Gastrocnemius medialis (tissue), 4 donors: Measurements from ENCODE around the gene SCAP. TPM values are rescaled to one million over a fixed set of nuclear protein-coding genes. Genes with fewer than 3 reads are reported as not detected.

ENCODE experiments used
- ATAC-seq, 2 donors: fragments of 150-250 bp; one replicate each; pipeline ENCODE4 v1.9.1; 2016
- DNase-seq, 2 donors: peaks; one replicate each; pipeline ENCODE4 v3.0.0-alpha.2; 2019
- H3K27ac ChIP-seq, 4 donors: fragments of 200-600 bp; sonication (generic); 1 replicate in 1 of 4; 2 replicates in 3 of 4; pipeline ENCODE4 v1.5.1; 2016 to 2018; ENCODE audit warnings: mild to moderate bottlenecking in 2 of 4, moderate library complexity in 1 of 4
- H3K27me3 ChIP-seq, 3 donors: fragments of 200-600 bp; sonication (generic) in 2 of 3; 1 replicate in 1 of 3; 2 replicates in 2 of 3; pipeline versions ENCODE4 v1.5.1 to v1.6.0; 2016 to 2019; ENCODE audit warnings: mild to moderate bottlenecking in 1 of 3, moderate library complexity in 1 of 3
- H3K36me3 ChIP-seq, 2 donors: fragments of 200-600 bp; sonication (generic) in 1 of 2; one replicate each; pipeline ENCODE4 v1.5.1; 2017 to 2018
- H3K4me1 ChIP-seq, 2 donors: fragments of 200-600 bp; sonication (generic) in 1 of 2; one replicate each; pipeline ENCODE4 v1.5.1; 2016 to 2017; ENCODE audit warnings: mild to moderate bottlenecking in 2 of 2
- H3K4me3 ChIP-seq, 4 donors: fragments of 200-600 bp; sonication (generic) in 3 of 4; 1 replicate in 1 of 4; 2 replicates in 3 of 4; pipeline ENCODE4 v1.5.1; 2016 to 2019; ENCODE audit warnings: mild to moderate bottlenecking in 2 of 4
- H3K9me3 ChIP-seq, 3 donors: fragments of 200-600 bp; sonication (generic) in 2 of 3; 1 replicate in 1 of 3; 2 replicates in 2 of 3; pipeline ENCODE4 v1.5.1; 2016 to 2019
- CTCF ChIP-seq, 5 experiments: fragments of 450-650 bp in 3 of 5; fragments of 200-600 bp in 2 of 5; sonication (generic) in 2 of 5; IDR thresholded peaks in 4 of 5; conservative IDR thresholded peaks in 1 of 5; 1 replicate in 4 of 5; 2 replicates in 1 of 5; pipeline ENCODE4 v1.5.1; 2016 to 2019; ENCODE audit warnings: antibody characterized with exemption in 5 of 5, mild to moderate bottlenecking in 3 of 5, moderate library complexity in 3 of 5
- POLR2A ChIP-seq, 2 donors: fragments of 450-650 bp; IDR thresholded peaks; one replicate each; pipeline ENCODE4 v1.6.1; 2017; ENCODE audit warnings: antibody characterized with exemption in 2 of 2, mild to moderate bottlenecking in 2 of 2, moderate library complexity in 2 of 2
- in situ Hi-C, 4 donors: fragments of 200-750 bp; cut with MboI; loops; one replicate each; pipeline versions ENCODE4 v1.15.0 to v1.8.0; 2017; ENCODE audit warnings: low sequenced_read_pairs in 4 of 4
- intact Hi-C: fragments of 100-400 bp; cut with DNase I; formaldehyde crosslinking; loops from one replicate; pipeline ENCODE4 v1.15.1; 2023; ENCODE audit warnings: low total_unique reads
- total RNA-seq, 4 donors: library from RNA; depleted of rRNA; stranded (reverse); fragments of >200 nt; gene quantifications; one replicate each; pipeline versions ENCODE4 v1.1.0 to v1.2.3, GENCODE V29; 2016

SCAP gene
- total RNA-seq, 4 donors from 2014 or later, result 38.2 to 48.1 (median 42.8) TPM

GRCh38 chr3:47414161-47414564 lies 61.6 kb downstream of the SCAP start:
- H3K27me3 ChIP-seq, result no peaks in the 10 kb centered on the region
- H3K4me1 ChIP-seq, result no peaks in the 10 kb centered on the region
- no peak overlapping the region for H3K4me3 ChIP-seq
- no peak for DNase-seq
- no peaks in the 10 kb centered on the region for H3K9me3 ChIP-seq
- TF ChIP-seq POLR2A (IDR thresholded peaks at IDR 0.05), result no peak
- no peak for TF ChIP-seq CTCF (IDR thresholded peaks at IDR 0.05 in 4 of 5, conservative IDR thresholded peaks at IDR 0.05 in 1 of 5)
- in situ Hi-C loops (no loop called here), intact Hi-C loops (no loop called here)
- peaks cover 0 to 78% of the 10 kb centered on the region in 2 donors for H3K36me3 ChIP-seq
- no peak overlapping the region for H3K27ac ChIP-seq
- ATAC-seq, result no peak

DNA sequence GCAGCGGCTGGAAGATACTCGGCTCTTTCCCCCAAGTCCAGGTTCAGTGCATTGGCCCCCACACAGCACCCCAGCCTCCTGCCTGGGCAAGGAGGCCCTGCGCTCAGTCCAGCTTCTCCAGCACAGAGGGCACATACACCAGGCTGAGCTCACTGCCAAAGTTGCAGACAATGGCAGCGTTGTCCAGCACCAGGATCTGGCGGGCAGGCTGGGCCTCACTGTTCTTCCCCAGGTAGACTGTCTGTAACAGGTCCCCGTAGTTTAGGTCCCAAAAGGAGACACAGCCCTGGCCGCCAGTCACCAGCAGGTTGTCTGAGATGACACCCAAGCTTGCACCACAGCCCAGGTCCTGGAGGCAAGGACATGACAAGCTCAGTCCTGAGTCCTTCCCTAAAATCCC lies 62.0 kb downstream of the SCAP start:
- ATAC-seq (no peak), DNase-seq (no peak)
- in situ Hi-C loops, result no loop called here
- H3K9me3 ChIP-seq, result no peaks in the 10 kb centered on the region
- no peaks in the 10 kb centered on the region for H3K4me1 ChIP-seq
- no peaks in the 10 kb centered on the region for H3K27me3 ChIP-seq
- H3K4me3 ChIP-seq, result no peak overlapping the region
- H3K36me3 ChIP-seq, result peaks cover 0 to 78% of the 10 kb centered on the region in 2 donors
- H3K27ac ChIP-seq, result no peak overlapping the region
- intact Hi-C loops, result no loop called here
- TF ChIP-seq CTCF (IDR thresholded peaks at IDR 0.05 in 4 of 5, conservative IDR thresholded peaks at IDR 0.05 in 1 of 5) (no peak), POLR2A (IDR thresholded peaks at IDR 0.05) (no peak)

DNA sequence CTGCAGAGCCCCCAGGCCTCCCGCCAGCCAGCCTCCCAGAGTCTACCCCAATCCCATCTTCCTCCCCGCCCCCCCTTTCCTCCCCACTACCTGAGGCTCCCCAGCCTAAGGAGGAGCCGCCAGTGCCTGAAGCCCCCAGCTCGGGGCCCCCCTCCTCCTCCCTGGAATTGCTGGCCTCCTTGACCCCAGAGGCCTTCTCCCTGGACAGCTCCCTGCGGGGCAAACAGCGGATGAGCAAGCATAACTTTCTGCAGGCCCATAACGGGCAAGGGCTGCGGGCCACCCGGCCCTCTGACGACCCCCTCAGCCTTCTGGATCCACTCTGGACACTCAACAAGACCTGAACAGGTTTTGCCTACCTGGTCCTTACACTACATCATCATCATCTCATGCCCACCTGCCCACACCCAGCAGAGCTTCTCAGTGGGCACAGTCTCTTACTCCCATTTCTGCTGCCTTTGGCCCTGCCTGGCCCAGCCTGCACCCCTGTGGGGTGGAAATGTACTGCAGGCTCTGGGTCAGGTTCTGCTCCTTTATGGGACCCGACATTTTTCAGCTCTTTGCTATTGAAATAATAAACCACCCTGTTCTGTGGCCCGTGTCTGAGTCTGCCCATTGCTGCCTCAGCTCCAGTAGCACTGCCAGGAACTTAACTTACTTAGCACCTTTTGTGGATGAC lies 62.8 kb downstream of the SCAP start:
- H3K36me3 ChIP-seq, result peaks cover 0 to 83% of the 10 kb centered on the region in 2 donors
- no peak overlapping the region for H3K27ac ChIP-seq
- in situ Hi-C loops (no loop called here), intact Hi-C loops (no loop called here)
- no peaks in the 10 kb centered on the region for H3K4me1 ChIP-seq
- H3K4me3 ChIP-seq, result no peak overlapping the region
- no peaks in the 10 kb centered on the region for H3K9me3 ChIP-seq
- no peak for DNase-seq
- TF ChIP-seq CTCF (IDR thresholded peaks at IDR 0.05 in 4 of 5, conservative IDR thresholded peaks at IDR 0.05 in 1 of 5) (no peak), POLR2A (IDR thresholded peaks at IDR 0.05) (no peak)
- no peak for ATAC-seq
- no peaks in the 10 kb centered on the region for H3K27me3 ChIP-seq

- TF ChIP-seq CTCF (IDR thresholded peaks at IDR 0.05 in 4 of 5, conservative IDR thresholded peaks at IDR 0.05 in 1 of 5) (no peak), POLR2A (IDR thresholded peaks at IDR 0.05) (no peak)
- no peaks in the 10 kb centered on the region for H3K27me3 ChIP-seq
- no peaks in the 10 kb centered on the region for H3K4me1 ChIP-seq
- ATAC-seq (no peak), DNase-seq (no peak)
- in situ Hi-C loops (no loop called here), intact Hi-C loops (no loop called here)
- no peaks in the 10 kb centered on the region for H3K9me3 ChIP-seq
- H3K4me3 ChIP-seq, result no peak overlapping the region
- peaks cover 0 to 87% of the 10 kb centered on the region in 2 donors for H3K36me3 ChIP-seq
- no peak overlapping the region for H3K27ac ChIP-seq
Observed at GRCh38 chr3:47412453-47412756, 63.3 kb downstream of the SCAP start.
